Ishikawa (cell line): ENCODE measurements around the gene ECM2.

Experiments used
- CEBPB ChIP-seq: IDR thresholded peaks from 2 replicates; pipeline ENCODE4 v1.6.1; 2012
- CREB1 ChIP-seq: IDR thresholded peaks from 2 replicates; pipeline ENCODE4 v1.6.1; 2012; ENCODE audit warnings: low read depth
- EGR1 ChIP-seq: IDR thresholded peaks from 2 replicates; pipeline ENCODE4 v1.6.1; 2012
- EP300 ChIP-seq: IDR thresholded peaks from 2 replicates; pipeline ENCODE4 v1.6.1; 2012; ENCODE audit warnings: borderline replicate concordance
- FOXM1 ChIP-seq: IDR thresholded peaks from 2 replicates; pipeline ENCODE4 v1.6.1; 2012; ENCODE audit warnings: low read depth, borderline replicate concordance
- NFIC ChIP-seq: IDR thresholded peaks from 2 replicates; pipeline ENCODE4 v1.6.1; 2012
- RAD21 ChIP-seq: IDR thresholded peaks from 2 replicates; pipeline ENCODE4 v1.6.1; 2012; ENCODE audit warnings: low read depth
- TAF1 ChIP-seq: IDR thresholded peaks from 2 replicates; pipeline ENCODE4 v1.6.1; 2012; ENCODE audit warnings: low read depth, mild to moderate bottlenecking
- TCF12 ChIP-seq: IDR thresholded peaks from 2 replicates; pipeline ENCODE4 v1.6.1; 2012; ENCODE audit warnings: low read depth
- TEAD4 ChIP-seq: IDR thresholded peaks from 2 replicates; pipeline ENCODE4 v1.6.1; 2012
- YY1 ChIP-seq: IDR thresholded peaks from 2 replicates; pipeline ENCODE4 v1.6.1; 2012; ENCODE audit warnings: low read depth
- ZBTB7A ChIP-seq: IDR thresholded peaks from 2 replicates; pipeline ENCODE4 v1.6.1; 2012; ENCODE audit warnings: low read depth
- TF ChIP-seq, protein P1 (sequence below): IDR thresholded peaks from 2 replicates; pipeline ENCODE4 v1.6.1; 2012
- TF ChIP-seq, protein P2 (sequence below): IDR thresholded peaks from 2 replicates; pipeline ENCODE4 v1.6.1; 2012
- TF ChIP-seq, protein P3 (sequence below): IDR thresholded peaks from 2 replicates; pipeline ENCODE4 v1.6.1; 2012; ENCODE audit warnings: low read depth, mild to moderate bottlenecking

Gene ECM2

DNA sequence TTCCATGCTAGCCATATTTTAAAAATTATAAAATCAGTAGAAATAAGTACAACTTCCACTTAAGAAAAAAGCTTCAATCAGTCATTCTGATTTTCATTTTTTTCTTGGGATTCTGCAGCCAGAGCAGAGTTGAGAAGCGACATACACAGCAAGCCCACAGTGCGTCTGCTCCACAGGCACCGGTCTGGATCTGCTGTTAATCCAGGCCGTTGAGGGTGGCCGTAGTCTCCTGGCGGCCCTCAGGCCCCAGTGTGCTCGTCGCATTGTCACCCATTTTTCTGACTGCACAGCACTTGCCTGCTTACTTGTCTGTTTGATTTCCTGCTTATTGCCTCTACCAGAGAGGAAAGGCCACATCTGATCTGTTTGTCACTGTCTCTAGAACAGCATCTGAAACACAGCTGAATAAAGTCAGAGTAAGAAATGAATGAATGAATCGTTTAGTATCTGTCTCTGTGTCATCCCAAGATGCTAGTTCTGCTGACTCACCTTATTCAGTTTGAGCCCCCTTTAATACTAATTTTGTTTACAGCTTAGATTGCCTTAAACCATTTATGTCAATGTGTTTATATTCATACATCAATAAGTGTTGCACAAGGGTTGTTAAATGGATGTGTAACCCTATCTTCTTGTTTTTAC, 41.9 kb downstream of the ECM2 start:
- TF ChIP-seq CREB1 (no peak), YY1 (no peak), NFIC (no peak), FOXM1 (no peak), TEAD4 (no peak)

DNA sequence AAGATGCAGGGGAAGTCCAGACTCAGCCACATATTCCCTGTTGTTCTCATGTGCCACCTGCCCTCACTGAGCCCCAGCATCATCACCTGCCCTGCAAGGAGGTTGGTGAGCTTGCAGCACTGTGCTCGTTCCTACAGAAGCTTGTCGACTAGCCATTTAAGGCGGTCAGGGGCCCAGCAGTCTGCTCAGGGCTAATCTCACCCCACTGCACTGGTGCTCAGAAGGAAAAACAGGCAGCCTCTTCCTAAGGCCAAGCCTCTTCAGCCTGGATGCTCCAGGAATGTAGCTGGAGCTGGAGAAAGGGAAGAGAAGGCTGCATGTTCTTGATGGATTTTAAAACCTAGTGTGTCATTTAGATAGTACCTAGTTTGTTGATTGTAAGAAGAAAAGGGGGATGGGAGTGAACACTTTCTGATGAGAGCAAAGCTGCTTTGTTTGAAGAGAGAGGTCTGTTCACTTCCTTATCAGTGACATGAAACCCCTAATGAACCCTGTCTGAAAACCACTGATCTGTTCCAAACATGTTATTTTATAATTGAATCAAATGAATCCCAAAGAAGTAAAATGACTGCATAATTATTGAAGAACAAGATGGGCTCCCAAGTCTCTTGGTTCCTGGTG, 42.9 kb downstream of the ECM2 start:
- TF ChIP-seq RAD21: no peak
- no peak for TF ChIP-seq CREB1
- TF ChIP-seq TCF12: no peak
- TF ChIP-seq TAF1: no peak
- TF ChIP-seq, protein P1, sequence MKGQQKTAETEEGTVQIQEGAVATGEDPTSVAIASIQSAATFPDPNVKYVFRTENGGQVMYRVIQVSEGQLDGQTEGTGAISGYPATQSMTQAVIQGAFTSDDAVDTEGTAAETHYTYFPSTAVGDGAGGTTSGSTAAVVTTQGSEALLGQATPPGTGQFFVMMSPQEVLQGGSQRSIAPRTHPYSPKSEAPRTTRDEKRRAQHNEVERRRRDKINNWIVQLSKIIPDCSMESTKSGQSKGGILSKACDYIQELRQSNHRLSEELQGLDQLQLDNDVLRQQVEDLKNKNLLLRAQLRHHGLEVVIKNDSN: no peak
- no peak for TF ChIP-seq FOXM1
- TF ChIP-seq TEAD4: no peak
- TF ChIP-seq NFIC: no peak
- TF ChIP-seq, protein P2, sequence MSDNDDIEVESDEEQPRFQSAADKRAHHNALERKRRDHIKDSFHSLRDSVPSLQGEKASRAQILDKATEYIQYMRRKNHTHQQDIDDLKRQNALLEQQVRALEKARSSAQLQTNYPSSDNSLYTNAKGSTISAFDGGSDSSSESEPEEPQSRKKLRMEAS: no peak
- TF ChIP-seq EGR1: no peak

DNA sequence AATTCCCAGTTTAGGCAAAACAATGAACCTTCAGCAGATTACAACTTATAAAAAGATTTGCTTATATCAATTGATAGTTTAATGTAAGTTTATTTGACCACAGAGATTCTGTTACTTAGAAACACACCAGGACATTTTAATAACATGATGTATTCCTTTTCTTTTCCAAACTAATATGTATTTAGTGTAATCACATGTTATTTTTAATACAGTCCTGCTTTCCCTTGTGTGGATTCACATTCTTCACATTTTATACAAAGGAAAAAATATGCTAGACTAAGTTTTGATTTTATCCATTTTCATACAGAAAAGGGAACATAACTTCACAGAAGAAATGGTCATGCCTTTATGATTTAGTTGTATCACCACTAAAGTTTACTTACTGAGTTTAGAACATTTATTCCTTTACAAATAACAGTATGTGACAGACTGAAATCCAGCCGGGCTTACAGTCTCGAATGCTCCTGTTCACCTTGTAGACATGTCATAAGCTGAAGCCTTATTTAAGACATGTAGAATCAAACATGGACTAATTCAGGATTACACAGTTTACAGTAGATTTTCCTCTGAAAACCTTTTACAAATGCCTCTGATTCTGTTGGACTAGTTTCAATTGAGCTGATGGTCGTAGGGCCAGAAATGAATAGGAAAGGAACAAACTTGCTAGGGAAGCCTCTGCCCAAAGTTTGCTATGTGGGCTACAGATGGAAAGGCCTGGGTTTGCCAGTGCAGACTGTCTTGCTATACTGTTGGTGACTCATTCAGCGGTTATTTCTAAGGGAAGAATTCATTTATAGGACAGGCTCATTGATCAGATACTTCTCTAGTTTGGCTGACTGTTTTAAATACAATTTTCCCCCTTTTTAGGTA, 46.9 kb downstream of the ECM2 start:
- TF ChIP-seq TCF12 (no peak), CREB1 (no peak), YY1 (no peak), EGR1 (no peak), ZBTB7A (no peak), EP300 (no peak), NFIC (no peak), TEAD4 (no peak), CEBPB (no peak), FOXM1 (no peak), TAF1 (no peak)
- TF ChIP-seq, protein P3, sequence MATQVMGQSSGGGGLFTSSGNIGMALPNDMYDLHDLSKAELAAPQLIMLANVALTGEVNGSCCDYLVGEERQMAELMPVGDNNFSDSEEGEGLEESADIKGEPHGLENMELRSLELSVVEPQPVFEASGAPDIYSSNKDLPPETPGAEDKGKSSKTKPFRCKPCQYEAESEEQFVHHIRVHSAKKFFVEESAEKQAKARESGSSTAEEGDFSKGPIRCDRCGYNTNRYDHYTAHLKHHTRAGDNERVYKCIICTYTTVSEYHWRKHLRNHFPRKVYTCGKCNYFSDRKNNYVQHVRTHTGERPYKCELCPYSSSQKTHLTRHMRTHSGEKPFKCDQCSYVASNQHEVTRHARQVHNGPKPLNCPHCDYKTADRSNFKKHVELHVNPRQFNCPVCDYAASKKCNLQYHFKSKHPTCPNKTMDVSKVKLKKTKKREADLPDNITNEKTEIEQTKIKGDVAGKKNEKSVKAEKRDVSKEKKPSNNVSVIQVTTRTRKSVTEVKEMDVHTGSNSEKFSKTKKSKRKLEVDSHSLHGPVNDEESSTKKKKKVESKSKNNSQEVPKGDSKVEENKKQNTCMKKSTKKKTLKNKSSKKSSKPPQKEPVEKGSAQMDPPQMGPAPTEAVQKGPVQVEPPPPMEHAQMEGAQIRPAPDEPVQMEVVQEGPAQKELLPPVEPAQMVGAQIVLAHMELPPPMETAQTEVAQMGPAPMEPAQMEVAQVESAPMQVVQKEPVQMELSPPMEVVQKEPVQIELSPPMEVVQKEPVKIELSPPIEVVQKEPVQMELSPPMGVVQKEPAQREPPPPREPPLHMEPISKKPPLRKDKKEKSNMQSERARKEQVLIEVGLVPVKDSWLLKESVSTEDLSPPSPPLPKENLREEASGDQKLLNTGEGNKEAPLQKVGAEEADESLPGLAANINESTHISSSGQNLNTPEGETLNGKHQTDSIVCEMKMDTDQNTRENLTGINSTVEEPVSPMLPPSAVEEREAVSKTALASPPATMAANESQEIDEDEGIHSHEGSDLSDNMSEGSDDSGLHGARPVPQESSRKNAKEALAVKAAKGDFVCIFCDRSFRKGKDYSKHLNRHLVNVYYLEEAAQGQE: no peak

DNA sequence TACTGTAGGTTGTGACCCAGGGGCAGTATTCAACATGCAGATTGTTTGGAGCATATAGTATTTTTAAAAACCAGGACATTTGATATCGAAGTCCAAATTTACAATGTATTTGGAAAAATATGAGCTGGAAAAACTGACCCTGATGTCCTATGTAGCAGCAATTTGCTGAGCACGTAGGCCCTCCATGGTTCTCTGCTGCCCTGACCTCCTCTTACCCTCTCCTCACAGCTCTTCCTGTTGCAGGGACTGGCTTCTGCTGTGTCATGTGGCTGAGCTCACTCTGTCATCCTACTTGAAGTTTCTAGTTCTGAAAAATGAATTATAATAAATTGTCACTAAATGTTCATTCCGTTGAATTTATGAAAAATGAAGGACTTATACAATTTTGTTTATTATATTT, 49.4 kb downstream of the ECM2 start:
- TF ChIP-seq ZBTB7A (no peak), EGR1 (no peak), CREB1 (no peak), RAD21 (no peak), CEBPB (no peak), TEAD4 (no peak), EP300 (no peak), TCF12 (no peak), NFIC (no peak)
- TF ChIP-seq, protein P2: no peak
- TF ChIP-seq, protein P1: no peak
- TF ChIP-seq, protein P3: no peak

DNA sequence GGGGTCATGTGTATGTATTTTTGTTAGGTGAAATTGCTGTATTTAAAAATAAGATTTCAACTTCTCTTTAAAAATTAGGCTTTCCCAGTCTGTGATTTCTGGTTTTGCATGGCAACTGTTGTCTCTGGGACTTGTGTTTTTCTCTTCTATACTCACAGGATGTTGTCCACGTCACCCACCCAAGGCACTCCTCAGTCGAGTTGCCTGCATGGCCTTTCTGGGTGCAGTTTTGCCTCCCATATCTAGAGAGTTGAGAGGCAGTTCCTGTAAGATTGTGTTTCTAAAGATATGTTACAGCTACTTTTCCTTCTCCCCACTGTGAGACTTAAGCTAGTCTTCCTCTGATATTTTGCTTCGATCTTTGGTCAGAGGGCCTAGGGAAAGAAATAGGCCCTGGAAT, 51.2 kb downstream of the ECM2 start:
- TF ChIP-seq, protein P2: no peak
- TF ChIP-seq NFIC: no peak
- no peak for TF ChIP-seq TAF1
- no peak for TF ChIP-seq TEAD4
- TF ChIP-seq YY1: no peak
- no peak for TF ChIP-seq TCF12
- TF ChIP-seq FOXM1: no peak
- no peak for TF ChIP-seq EP300
- TF ChIP-seq CEBPB: no peak
- no peak for TF ChIP-seq RAD21
- no peak for TF ChIP-seq EGR1
- TF ChIP-seq, protein P1: no peak
- TF ChIP-seq, protein P3: no peak
- TF ChIP-seq CREB1: no peak
- no peak for TF ChIP-seq ZBTB7A
